Activated naive CD4-positive, alpha-beta T cell treated with anti-CD3 and anti-CD28 coated beads, Interleukin-2, amount 50 U/mL, for 16 hours (primary cell): ENCODE results near the gene SENP5.
A peak's percentile ranks its signal among the peaks of the same experiment; 100 is the strongest.
"Not testable (repeated sequence)": the region's sequence is repeated elsewhere in the genome, so short reads cannot be mapped to it uniquely, and the experiment has no call there.

Source experiments
- DNase-seq: peaks from one replicate; pipeline ENCODE4 v3.0.0-alpha.2; 2020

SENP5 gene

DNA sequence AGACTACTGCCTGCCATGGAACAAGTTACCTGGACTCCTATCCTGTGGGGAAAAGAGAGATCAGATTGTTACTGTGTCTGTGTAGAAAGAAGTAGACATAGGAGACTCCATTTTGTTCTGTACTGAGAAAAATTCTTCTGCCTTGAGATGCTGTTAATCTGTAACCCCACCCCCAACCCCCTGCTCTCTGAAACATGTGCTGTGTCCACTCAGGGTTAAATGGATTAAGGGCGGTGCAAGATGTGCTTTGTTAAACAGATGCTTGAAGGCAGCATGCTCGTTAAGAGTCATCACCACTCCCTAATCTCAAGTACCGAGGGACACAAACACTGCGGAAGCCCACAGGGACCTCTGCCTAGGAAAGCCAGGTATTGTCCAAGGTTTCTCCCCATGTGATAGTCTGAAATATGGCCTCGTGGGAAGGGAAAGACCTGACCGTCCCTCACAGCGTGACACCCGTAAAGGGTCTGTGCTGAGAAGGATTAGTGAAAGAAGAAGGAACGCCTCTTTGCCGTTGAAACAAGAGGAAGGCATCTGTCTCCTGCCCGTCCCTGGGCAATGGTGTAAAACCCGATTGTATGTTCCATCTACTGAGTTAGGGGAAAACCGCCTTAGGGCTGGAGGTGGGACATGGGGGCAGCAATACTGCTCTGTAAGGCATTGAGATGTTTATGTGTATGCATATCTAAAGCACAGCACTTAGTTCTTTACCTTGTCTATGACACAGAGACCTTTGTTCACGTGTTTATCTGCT is 76.5 kb downstream of the SENP5 start:
- not testable (repeated sequence) for DNase-seq

- DNase-seq = no peak
Measured at GRCh38 chr3:196947136-196947859, 79.6 kb downstream of the SENP5 start.

DNA sequence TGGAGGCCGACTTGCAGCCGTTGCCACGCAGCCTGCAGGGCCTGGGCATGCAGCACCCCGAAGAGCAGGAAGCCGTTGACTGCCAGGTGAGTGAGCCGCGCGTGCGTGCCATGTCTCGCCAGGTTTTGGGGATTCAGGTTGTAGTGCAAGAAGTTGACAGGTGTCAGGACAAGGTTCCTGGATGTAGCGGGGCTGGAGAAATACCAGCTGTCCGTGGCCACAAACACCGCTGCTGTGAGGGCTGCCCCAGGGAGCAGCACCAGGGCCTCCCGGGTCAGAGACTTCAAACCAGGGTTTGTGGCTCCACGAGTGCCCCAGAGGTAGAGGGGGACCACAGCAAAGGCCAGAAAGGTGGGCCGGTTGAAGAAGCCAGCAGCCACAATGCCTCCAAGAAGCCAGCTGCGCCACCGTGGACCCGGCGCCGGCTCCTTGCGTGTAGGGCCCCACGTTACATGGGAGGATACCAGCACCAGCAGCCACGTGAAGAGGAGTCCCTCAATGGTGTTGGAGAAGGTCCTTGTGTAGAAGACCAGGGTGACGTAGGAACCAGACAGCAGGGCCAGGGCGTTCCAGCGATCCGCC is 80.2 kb downstream of the SENP5 start:
- no peak for DNase-seq

GRCh38 chr3:196948442-196949284 is 80.9 kb downstream of the SENP5 start:
- no peak for DNase-seq

DNA sequence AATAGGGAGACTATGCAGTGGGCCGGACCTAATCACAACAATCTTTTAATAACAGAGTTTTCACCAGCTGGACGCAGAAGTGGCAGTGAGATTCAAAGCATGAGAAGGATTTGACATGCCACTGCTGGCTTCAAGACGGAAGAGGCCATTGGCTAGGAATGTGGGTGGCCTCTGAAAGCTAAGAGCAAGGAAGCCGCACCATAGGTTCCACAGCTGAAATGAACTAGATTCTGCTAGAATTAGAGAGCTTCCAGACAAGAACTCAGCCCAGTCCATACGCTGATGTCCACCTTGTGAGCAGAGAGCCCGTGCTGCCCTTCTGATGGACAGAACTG is 81.5 kb downstream of the SENP5 start:
- DNase-seq = no peak

DNA sequence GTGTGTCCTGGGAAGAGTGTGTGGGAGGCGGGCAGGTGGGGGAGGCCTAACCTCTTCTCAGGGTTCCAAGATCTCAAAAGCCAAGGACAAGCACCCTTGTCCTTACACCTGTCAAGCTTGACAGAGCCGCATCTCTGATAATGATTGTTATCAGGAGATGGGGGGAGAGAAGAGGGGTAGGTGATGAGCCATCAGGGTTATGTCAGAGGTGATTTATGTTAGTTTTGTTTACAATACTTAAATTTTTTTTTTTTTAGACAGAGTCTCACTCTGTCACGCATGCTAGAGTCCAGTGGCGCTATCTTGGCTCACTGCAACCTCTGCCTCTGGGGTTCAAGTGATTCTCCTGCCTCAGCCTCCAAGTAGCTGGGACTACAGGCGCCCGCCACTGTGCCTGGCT is 82.0 kb downstream of the SENP5 start:
- DNase-seq = no peak

DNA sequence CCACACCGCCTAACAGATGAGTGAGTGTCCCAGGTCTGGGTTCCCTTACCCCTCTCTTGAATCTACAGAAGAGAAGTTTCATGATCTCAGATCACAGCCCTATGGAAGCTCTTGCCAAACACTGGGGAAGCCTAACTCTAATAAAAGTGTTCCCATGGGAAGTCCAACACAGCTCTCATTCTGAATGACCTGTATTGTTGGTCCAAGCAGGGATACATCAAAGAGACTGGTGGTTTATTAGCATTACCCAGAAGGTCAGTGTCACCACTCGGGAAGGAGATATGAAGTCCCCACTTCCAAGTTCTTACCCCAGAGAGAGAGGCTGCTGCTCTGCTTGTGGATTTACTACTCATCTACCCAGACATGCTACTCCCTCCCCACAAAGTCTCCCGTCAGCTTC is 83.7 kb downstream of the SENP5 start:
- DNase-seq = no peak

GRCh38 chr3:196954832-196955231 is 87.1 kb downstream of the SENP5 start:
- no peak for DNase-seq

- no peak for DNase-seq
Measured at GRCh38 chr3:196962108-196962929, 94.6 kb downstream of the SENP5 start.

DNA sequence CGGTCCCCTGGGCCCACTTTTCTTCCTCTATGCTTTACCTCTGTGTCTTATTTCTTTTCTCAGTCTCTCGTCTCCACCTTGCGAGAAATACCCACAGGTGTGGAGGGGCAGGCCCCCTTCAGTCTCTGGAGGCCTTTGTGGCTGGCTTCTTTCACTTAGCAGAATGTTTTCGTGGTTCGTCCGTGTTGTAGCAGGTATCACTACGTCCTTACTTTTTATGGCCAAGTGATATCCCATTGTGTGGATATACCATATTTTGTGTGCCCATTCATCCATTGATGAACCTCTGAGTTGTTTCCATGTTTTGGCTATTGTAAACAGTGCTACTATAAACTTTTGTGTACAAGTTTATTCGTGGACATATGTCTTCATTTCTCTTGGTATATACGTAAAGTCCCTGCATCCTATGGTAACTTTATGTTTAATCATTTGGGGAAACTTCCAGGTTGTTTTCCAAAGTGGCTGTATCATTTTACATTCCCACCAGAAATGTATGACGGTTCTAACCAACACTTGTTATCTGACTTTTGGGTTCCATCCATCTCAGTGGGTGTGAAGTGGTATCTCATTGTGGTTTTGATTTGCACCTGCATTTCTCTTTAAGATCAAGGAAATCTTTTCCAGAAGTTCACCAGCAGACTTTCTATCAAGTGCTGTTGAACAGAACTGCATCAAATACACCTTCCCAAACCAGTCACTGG is 95.4 kb downstream of the SENP5 start:
- no peak for DNase-seq

- no peak for DNase-seq
Measured at GRCh38 chr3:196963631-196963953, 95.9 kb downstream of the SENP5 start.

GRCh38 chr3:196965112-196965803 is 97.5 kb downstream of the SENP5 start:
- no peak for DNase-seq

DNA sequence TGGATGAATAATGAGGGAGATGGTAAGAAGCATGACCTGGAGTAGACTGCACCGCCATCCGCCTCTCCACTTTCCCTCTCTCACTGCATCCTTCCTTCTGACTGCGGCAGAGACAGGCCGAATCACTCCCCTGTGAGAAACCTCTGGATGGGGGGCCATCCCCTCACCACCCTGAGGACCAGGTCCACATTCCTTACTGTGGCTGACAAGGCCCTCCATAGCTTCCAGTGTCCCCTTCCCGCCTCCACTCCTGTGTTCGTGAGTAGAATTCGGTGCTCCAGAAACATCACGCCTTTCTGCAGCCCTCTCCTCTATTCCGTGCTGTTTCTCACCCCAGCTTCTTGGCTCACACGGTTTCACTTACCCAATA is 98.1 kb downstream of the SENP5 start:
- no peak for DNase-seq

- no peak for DNase-seq
Measured at GRCh38 chr3:196966526-196967401, 99.0 kb downstream of the SENP5 start.

DNA sequence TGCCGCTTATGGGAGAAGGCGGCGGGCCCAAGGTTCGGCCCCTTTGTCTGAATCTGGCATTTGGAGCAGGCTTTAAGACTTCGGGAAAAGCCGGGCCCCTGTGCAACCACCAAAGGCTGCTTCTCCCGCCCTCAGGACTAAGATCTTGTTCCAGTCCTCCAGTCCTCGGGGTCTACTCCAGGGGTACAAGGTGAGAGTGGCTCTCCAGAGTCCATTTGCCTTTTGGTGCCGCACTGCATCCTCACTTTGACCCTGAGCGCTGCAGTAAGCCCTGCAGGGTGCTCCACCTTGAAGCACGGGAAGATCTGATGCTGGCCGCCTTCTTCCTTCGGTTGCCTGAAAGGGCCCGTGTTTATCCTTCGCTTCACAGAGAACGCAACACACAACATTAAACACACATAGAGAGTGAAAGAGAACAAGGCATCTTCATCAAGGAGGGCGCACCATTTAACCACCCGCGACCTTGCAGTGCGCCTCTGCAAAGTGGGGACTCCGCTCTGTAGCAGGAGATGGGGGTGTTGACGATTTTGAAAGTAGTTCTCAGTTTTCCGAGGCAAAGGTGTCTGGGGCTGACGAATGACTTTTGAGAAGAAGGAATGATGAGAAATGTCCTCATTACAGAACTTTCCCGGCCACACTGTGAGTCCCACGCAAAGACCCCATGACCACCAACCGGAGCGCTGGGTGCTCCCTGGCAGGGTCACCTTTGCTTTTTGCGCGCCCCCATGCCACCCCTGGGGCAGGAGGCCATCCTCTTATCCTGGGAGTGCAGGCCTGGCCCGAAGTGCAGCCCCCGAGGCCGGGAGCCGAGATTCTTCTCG is 99.9 kb downstream of the SENP5 start:
- DNase-seq = no peak

GRCh38 chr3:196968233-196969133 is 100.8 kb downstream of the SENP5 start, which contains the start of gene PIGZ:
Gene PIGZ, minus strand, starts transcription at chr3:196968833. Its CDS starts 16,802 bp downstream, at chr3:196952031.
- DNase-seq = peak; percentile 52

DNA sequence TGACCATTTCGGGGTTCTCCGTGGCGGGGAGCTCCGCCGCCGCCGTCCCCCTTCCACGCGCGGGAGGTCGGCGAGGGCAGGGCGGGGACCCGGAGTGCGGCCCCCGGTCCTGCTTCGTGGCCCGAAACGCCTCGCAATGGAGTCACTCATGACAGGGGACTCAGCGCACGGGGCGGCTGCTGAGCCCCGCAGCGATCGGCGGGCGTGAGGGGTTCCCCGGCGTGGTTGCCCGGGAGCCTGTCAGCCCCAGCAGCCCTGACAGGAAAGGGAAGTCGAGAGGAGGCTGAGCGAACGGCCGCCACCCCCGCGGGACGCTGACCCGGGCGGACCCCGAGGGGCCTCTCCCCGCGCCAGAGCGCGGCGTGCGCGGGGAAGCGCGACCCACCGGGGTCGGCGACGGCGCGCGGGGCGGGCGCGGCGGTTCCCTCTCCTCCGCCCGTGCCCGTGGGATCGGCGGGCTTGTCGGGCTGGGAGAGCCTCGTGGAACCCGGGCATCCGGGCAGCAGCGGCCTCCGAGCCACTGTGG is 101.5 kb downstream of the SENP5 start:
- peak; percentile 43 for DNase-seq
